Adrenal gland (tissue), 5 donors: ENCODE data around the gene KSR2.

Source experiments
- CTCF ChIP-seq, 6 experiments: fragments of 450-650 bp in 4 of 6; fragments of 200-600 bp in 2 of 6; sonication (generic) in 1 of 6; IDR thresholded peaks; 1 replicate in 5 of 6; 2 replicates in 1 of 6; pipeline versions ENCODE4 v1.5.1 to v1.8.0; 2016 to 2021; ENCODE audit warnings: antibody characterized with exemption in 6 of 6, mild to moderate bottlenecking in 2 of 6, moderate library complexity in 1 of 6
- POLR2A ChIP-seq, 2 donors: fragments of 450-650 bp; IDR thresholded peaks; one replicate each; pipeline ENCODE4 v1.6.1; 2017; ENCODE audit warnings: antibody characterized with exemption in 2 of 2, mild to moderate bottlenecking in 2 of 2, moderate library complexity in 1 of 2
- donor health status: DM: no; HTN: no; CAD: no.

- TF ChIP-seq CTCF (IDR thresholded peaks at IDR 0.05) (no peak), POLR2A (IDR thresholded peaks at IDR 0.05) (no peak)
These were observed 444.8 kb downstream of the KSR2 start for GRCh38 chr12:117523971-117524370.
